ENCODE results near the gene SPATA45.

GRCh38 chr1:212785871-212786270 lies 61.6 kb downstream of the SPATA45 start:
- TF ChIP-seq CTCF (IDR thresholded peaks at IDR 0.05 in 4 of 5, conservative IDR thresholded peaks at IDR 0.05 in 1 of 5) (no peak), POLR2A (IDR thresholded peaks at IDR 0.05) (no peak)
